Lung (tissue), 12 donors: ENCODE data around the gene SPTBN1. TPM values are rescaled to one million over a fixed set of nuclear protein-coding genes. Genes with fewer than 3 reads are reported as not detected.
A peak's percentile ranks its signal among the peaks of the same experiment; 100 is the strongest.

ENCODE experiments used
- ATAC-seq: fragments of 200-7000 bp; cut with Tn5 transposase; one replicate; pipeline ENCODE4 v1.9.1; 2020; ENCODE audit warnings: moderate number of reproducible peaks; ENCODE audit not compliant: insufficient read depth, low FRiP score
- DNase-seq, 3 donors: peaks; one replicate each; pipeline ENCODE4 v3.0.0-alpha.2; 2013 to 2017
- H3K27ac ChIP-seq, 2 donors: one replicate each; pipeline ENCODE4 v1.5.1; 2013; ENCODE audit warnings: mild to moderate bottlenecking in 2 of 2, moderate library complexity in 2 of 2, control low read depth in 1 of 2, inconsistent platforms in 1 of 2, low read depth in 1 of 2, low read length in 1 of 2
- H3K27me3 ChIP-seq, 3 donors: one replicate each; pipeline ENCODE4 v1.5.1; 2013; ENCODE audit warnings: low read length in 2 of 3; ENCODE audit not compliant: control insufficient read depth in 3 of 3, insufficient read depth in 3 of 3
- H3K36me3 ChIP-seq, 4 donors: one replicate each; pipeline ENCODE4 v1.5.1; 2013; ENCODE audit warnings: low read length in 4 of 4, mild to moderate bottlenecking in 1 of 4, moderate library complexity in 1 of 4; ENCODE audit not compliant: control insufficient read depth in 4 of 4, insufficient read depth in 4 of 4
- H3K4me1 ChIP-seq, 5 donors: one replicate each; pipeline ENCODE4 v1.5.1; 2013; ENCODE audit warnings: low read length in 5 of 5, mild to moderate bottlenecking in 2 of 5, moderate library complexity in 1 of 5; ENCODE audit not compliant: control insufficient read depth in 5 of 5, insufficient read depth in 5 of 5
- H3K4me3 ChIP-seq: one replicate; pipeline ENCODE4 v1.5.1; 2013; ENCODE audit warnings: mild to moderate bottlenecking, control low read depth, moderate library complexity
- H3K9ac ChIP-seq, 2 donors: one replicate each; pipeline ENCODE4 v1.5.1; 2013; ENCODE audit warnings: low read length in 2 of 2, control low read depth in 1 of 2; ENCODE audit not compliant: insufficient read depth in 1 of 2
- H3K9me3 ChIP-seq, 4 donors: one replicate each; pipeline ENCODE4 v1.5.1; 2013; ENCODE audit warnings: low read length in 3 of 4, mild to moderate bottlenecking in 1 of 4, moderate library complexity in 1 of 4; ENCODE audit not compliant: control insufficient read depth in 4 of 4, insufficient read depth in 3 of 4
- WGBS, 2 donors: extraction: QIAGEN DNeasy Blood & Tissue Kit; methylation state at CpG; one replicate each; pipeline ENCODE4 v1.1.7; 2013; 5-methylcytosine and 5-hydroxymethylcytosine counted together
- polyA plus RNA-seq, 2 donors: library from polyadenylated mRNA; stranded (reverse); fragments of 200-250 nt; gene quantifications; one replicate each; pipeline ENCODE4 v1.2.1, GENCODE V29; 2013
- total RNA-seq, 2 donors: library from RNA; depleted of rRNA in 1 of 2; stranded (reverse); fragments of >200 nt in 1 of 2; gene quantifications; one replicate each; pipeline ENCODE4 v1.2.1, GENCODE V29; 2014 to 2021
- TF ChIP-seq, protein P1 (sequence below): IDR thresholded peaks from 2 replicates; pipeline ENCODE4 v1.5.1; 2012; ENCODE audit warnings: mild to moderate bottlenecking; ENCODE audit errors: control extremely low read depth, extremely low read depth
- donor health status: control.
- donor health status: control.
- donor health status: Bipolar disorder and iron deficiency.
- donor health status: healthy.
- donor health status: DM: yes; HTN: yes; CAD: no.

SPTBN1 gene
- total and polyA plus RNA-seq, 4 donors, result 89.4 to 715 (median 275) TPM

DNA sequence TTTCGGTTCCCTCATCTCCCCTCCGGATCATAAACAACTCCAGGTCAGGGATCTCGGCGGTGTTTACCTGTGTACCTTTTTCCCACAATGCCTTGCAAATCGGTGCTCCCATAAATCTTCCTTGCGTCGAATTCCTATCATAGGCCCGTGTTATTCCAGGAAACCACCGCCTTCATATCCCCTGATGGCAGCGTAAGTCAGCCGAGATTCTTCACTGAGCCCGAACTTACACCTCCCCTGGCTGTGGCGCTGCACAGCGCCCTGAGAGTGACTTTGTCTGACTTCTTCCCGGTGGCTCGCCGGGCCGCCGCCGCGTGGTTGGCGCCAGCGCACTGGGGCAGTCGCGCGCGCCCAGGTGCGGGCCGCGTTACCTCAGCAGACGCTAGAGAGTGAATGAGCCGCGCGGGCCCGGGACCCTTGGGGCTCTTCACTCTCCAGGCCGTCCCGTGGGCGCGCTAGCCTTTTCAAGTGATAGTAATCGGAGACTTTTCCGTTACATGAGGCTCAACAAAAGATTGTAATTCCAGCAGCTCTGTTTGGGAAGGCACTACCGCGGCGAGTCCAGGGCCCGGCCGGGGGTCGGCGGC is 101.6 kb downstream of the SPTBN1 start:
- Histone ChIP-seq H3K4me1 (peaks cover 17 to 71% (median 28%) of the 10 kb centered on the region in 5 donors), H3K27me3 (no peaks in the 10 kb centered on the region), H3K27ac (peak overlapping the region; percentile 82 to 86), H3K9ac (peak overlapping the region; percentile 43 to 71), H3K36me3 (peaks cover 0 to 11% (median 1%) of the 10 kb centered on the region in 4 donors), H3K4me3 (peak overlapping the region; percentile 68), H3K9me3 (no peaks in the 10 kb centered on the region)
- DNase-seq (peak; percentile 60 to 71 (median 63)), ATAC-seq (peak; percentile 45)
- 3% methylated on average over 48 of the region's 48 CpGs for WGBS, 2 donors
- TF ChIP-seq, protein P1, sequence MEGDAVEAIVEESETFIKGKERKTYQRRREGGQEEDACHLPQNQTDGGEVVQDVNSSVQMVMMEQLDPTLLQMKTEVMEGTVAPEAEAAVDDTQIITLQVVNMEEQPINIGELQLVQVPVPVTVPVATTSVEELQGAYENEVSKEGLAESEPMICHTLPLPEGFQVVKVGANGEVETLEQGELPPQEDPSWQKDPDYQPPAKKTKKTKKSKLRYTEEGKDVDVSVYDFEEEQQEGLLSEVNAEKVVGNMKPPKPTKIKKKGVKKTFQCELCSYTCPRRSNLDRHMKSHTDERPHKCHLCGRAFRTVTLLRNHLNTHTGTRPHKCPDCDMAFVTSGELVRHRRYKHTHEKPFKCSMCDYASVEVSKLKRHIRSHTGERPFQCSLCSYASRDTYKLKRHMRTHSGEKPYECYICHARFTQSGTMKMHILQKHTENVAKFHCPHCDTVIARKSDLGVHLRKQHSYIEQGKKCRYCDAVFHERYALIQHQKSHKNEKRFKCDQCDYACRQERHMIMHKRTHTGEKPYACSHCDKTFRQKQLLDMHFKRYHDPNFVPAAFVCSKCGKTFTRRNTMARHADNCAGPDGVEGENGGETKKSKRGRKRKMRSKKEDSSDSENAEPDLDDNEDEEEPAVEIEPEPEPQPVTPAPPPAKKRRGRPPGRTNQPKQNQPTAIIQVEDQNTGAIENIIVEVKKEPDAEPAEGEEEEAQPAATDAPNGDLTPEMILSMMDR, result no peak

GRCh38 chr2:54558188-54559005 is 102.3 kb downstream of the SPTBN1 start:
- peak overlapping the region; percentile 43 to 65 for H3K9ac ChIP-seq
- TF ChIP-seq, protein P1, result no peak
- DNase-seq, result peak; percentile 72 to 77 (median 74)
- peak; percentile 49 for ATAC-seq
- H3K36me3 ChIP-seq, result peaks cover 0 to 6% (median 1%) of the 10 kb centered on the region in 4 donors
- peaks cover 17 to 71% (median 28%) of the 10 kb centered on the region in 5 donors for H3K4me1 ChIP-seq
- peak overlapping the region; percentile 82 to 86 for H3K27ac ChIP-seq
- 1 to 2% methylated on average over 59 of the region's 59 CpGs for WGBS, 2 donors
- H3K27me3 ChIP-seq, result no peaks in the 10 kb centered on the region
- H3K9me3 ChIP-seq, result no peaks in the 10 kb centered on the region
- H3K4me3 ChIP-seq, result peak overlapping the region; percentile 68

GRCh38 chr2:54559006-54559445 is 102.9 kb downstream of the SPTBN1 start:
- Histone ChIP-seq H3K27me3 (no peaks in the 10 kb centered on the region), H3K4me1 (peaks cover 17 to 71% (median 28%) of the 10 kb centered on the region in 5 donors), H3K36me3 (peaks cover 0 to 3% (median 2%) of the 10 kb centered on the region in 4 donors), H3K9me3 (no peaks in the 10 kb centered on the region), H3K27ac (peak overlapping the region; percentile 82 to 86), H3K4me3 (peak overlapping the region; percentile 68), H3K9ac (peak overlapping the region in 1 of 2 donors; percentile 65)
- 0 to 10% methylated on average over 5 of the region's 5 CpGs for WGBS, 2 donors
- DNase-seq, result peak in 1 of 3 donors; percentile 36
- TF ChIP-seq, protein P1, result no peak
- ATAC-seq, result no peak
